Keratinocyte (primary cell): ENCODE data around the gene TRMT61A. TPM values are rescaled to one million over a fixed set of nuclear protein-coding genes. Genes with fewer than 3 reads are reported as not detected.

ENCODE experiments used
- DNase-seq: peaks from one replicate; pipeline ENCODE4 v3.0.0-alpha.2; 2011; ENCODE audit warnings: low read depth, missing footprints, low spot score
- FAIRE-seq: peaks from 2 replicates; lab custom pipeline; 2011; peaks lifted over from hg19 to GRCh38; lab: Jason Lieb, UNC
- H2AFZ ChIP-seq: 2 replicates; pipeline ENCODE4 v1.6.0; 2012; ENCODE audit warnings: low read length, control low read depth, inconsistent platforms; ENCODE audit not compliant: control insufficient read depth
- H3K27ac ChIP-seq: 2 replicates; pipeline ENCODE4 v1.5.1; 2011; ENCODE audit warnings: low read length; ENCODE audit not compliant: control insufficient read depth, insufficient read depth
- H3K27me3 ChIP-seq: 3 replicates; pipeline ENCODE4 v1.6.0; 2011; ENCODE audit warnings: low read length; ENCODE audit not compliant: control insufficient read depth, insufficient read depth; ENCODE audit errors: extremely low read depth
- H3K36me3 ChIP-seq, 2 experiments: 2 replicates in 1 of 2; 3 replicates in 1 of 2; pipeline ENCODE4 v1.5.1; 2011; ENCODE audit warnings: low read length in 2 of 2, mild to moderate bottlenecking in 1 of 2; ENCODE audit not compliant: control insufficient read depth in 2 of 2, insufficient read depth in 2 of 2; ENCODE audit errors: extremely low read depth in 1 of 2
- H3K4me1 ChIP-seq: 3 replicates; pipeline ENCODE4 v1.5.1; 2011; ENCODE audit warnings: low read length; ENCODE audit not compliant: control insufficient read depth, insufficient read depth; ENCODE audit errors: extremely low read depth
- H3K4me2 ChIP-seq: 3 replicates; pipeline ENCODE4 v1.6.0; 2011; ENCODE audit warnings: low read depth, low read length; ENCODE audit not compliant: control insufficient read depth, insufficient read depth; ENCODE audit errors: extremely low read depth
- H3K4me3 ChIP-seq, 3 experiments: fragments of 200-600 bp in 1 of 3; sonication (generic) in 1 of 3; 2 replicates in 2 of 3; 3 replicates in 1 of 3; pipeline ENCODE4 v1.5.1; 2011 to 2016; ENCODE audit warnings: low read length in 3 of 3, mild to moderate bottlenecking in 3 of 3, control low read depth in 2 of 3, inconsistent platforms in 1 of 3, low read depth in 1 of 3, mixed read lengths in 1 of 3, mixed run types in 1 of 3, moderate library complexity in 1 of 3; ENCODE audit not compliant: control insufficient read depth in 2 of 3, insufficient read depth in 2 of 3; ENCODE audit errors: extremely low read depth in 1 of 3
- H3K79me2 ChIP-seq: 2 replicates; pipeline ENCODE4 v1.6.0; 2012; ENCODE audit warnings: low read length; ENCODE audit not compliant: control insufficient read depth, insufficient read depth
- H3K9ac ChIP-seq: 3 replicates; pipeline ENCODE4 v1.6.0; 2011; ENCODE audit warnings: low read length; ENCODE audit not compliant: control insufficient read depth, insufficient read depth; ENCODE audit errors: extremely low read depth
- H3K9me1 ChIP-seq: 3 replicates; pipeline ENCODE4 v1.6.0; 2011; ENCODE audit warnings: low read length; ENCODE audit not compliant: control insufficient read depth, insufficient read depth; ENCODE audit errors: extremely low read depth
- H3K9me3 ChIP-seq: 2 replicates; pipeline ENCODE4 v1.5.1; 2012; ENCODE audit warnings: low read depth, low read length; ENCODE audit not compliant: control insufficient read depth
- H4K20me1 ChIP-seq: 3 replicates; pipeline ENCODE4 v1.6.0; 2011; ENCODE audit warnings: low read length; ENCODE audit not compliant: control insufficient read depth, insufficient read depth; ENCODE audit errors: extremely low read depth
- CTCF ChIP-seq, 3 experiments: IDR thresholded peaks in 1 of 3; conservative IDR thresholded peaks in 1 of 3; optimal IDR thresholded peaks in 1 of 3; 2 replicates in 2 of 3; 3 replicates in 1 of 3; pipeline versions ENCODE3 to v1.5.1; 2011; ENCODE audit warnings: low read length in 3 of 3, mild to moderate bottlenecking in 3 of 3, moderate library complexity in 2 of 3, control low read depth in 1 of 3, inconsistent platforms in 1 of 3; ENCODE audit not compliant: insufficient read depth in 2 of 3; ENCODE audit errors: extremely low read depth in 1 of 3
- EZH2 ChIP-seq: IDR thresholded peaks from one replicate; pipeline ENCODE4 v1.6.1; 2012; ENCODE audit warnings: inconsistent platforms, mild to moderate bottlenecking, low read length, moderate library complexity
- dilution Hi-C: fragments of 300-500 bp; cut with MboI; formaldehyde crosslinking; loops from one replicate; pipeline ENCODE4 v1.7.0; 2020; ENCODE audit warnings: low sequenced_read_pairs; ENCODE audit not compliant: extremely low pct_ligation_motif_present
- polyA plus RNA-seq, 5 experiments: library from polyadenylated mRNA; depleted of rRNA in 3 of 5; stranded (reverse) in 3 of 5; stranded (forward) in 1 of 5; unstranded in 1 of 5; fragments of >200 nt; gene quantifications; 1 replicate in 1 of 5; 2 replicates in 3 of 5; 3 replicates in 1 of 5; pipeline versions ENCODE4 v1.2.1 to v1.2.3, GENCODE V29; 2011 to 2012; ENCODE audit warnings: missing spikeins in 2 of 5, low read depth in 1 of 5, low replicate concordance in 1 of 5

The TRMT61A gene
- polyA plus RNA-seq, 1 donor (not counting 4 experiments of a cell fraction or from before 2014, with no cell fraction given): 4.4 TPM

GRCh38 chr14:103503296-103503695 is 25.7 kb upstream of the TRMT61A start:
- Histone ChIP-seq H3K9me1 (no peaks in the 10 kb centered on the region), H3K27ac (no peak overlapping the region), H3K27me3 (no peaks in the 10 kb centered on the region), H3K36me3 (peaks cover 48 to 66% of the 10 kb centered on the region in 2 experiments), H3K4me1 (peaks cover 5% of the 10 kb centered on the region), H2AFZ (no peak overlapping the region), H4K20me1 (peaks cover 12% of the 10 kb centered on the region), H3K9ac (no peak overlapping the region), H3K4me3 (no peak overlapping the region), H3K4me2 (no peak overlapping the region), H3K9me3 (no peaks in the 10 kb centered on the region), H3K79me2 (peaks cover 16% of the 10 kb centered on the region)
- FAIRE-seq: no peak
- no peak for DNase-seq
- dilution Hi-C loops: no loop called here
- TF ChIP-seq CTCF (optimal IDR thresholded peaks at IDR 0.05 in 1 of 3, IDR thresholded peaks at IDR 0.05 in 1 of 3, conservative IDR thresholded peaks at IDR 0.05 in 1 of 3; ENCODE audit: extremely low read depth in 1 of 3, insufficient read depth in 2 of 3, low read length in 3 of 3) (no peak), EZH2 (no peak)

- no peak overlapping the region for H2AFZ ChIP-seq
- H3K79me2 ChIP-seq: peaks cover 16% of the 10 kb centered on the region
- peaks cover 57 to 67% of the 10 kb centered on the region in 2 experiments for H3K36me3 ChIP-seq
- DNase-seq (no peak), FAIRE-seq (no peak)
- TF ChIP-seq CTCF (optimal IDR thresholded peaks at IDR 0.05 in 1 of 3, IDR thresholded peaks at IDR 0.05 in 1 of 3, conservative IDR thresholded peaks at IDR 0.05 in 1 of 3; ENCODE audit: extremely low read depth in 1 of 3, insufficient read depth in 2 of 3, low read length in 3 of 3): peak in 1 of 3 experiments; percentile 39
- no peak for TF ChIP-seq EZH2
- no peaks in the 10 kb centered on the region for H3K4me1 ChIP-seq
- dilution Hi-C loops: no loop called here
- H3K27me3 ChIP-seq: no peaks in the 10 kb centered on the region
- H4K20me1 ChIP-seq: peaks cover 6% of the 10 kb centered on the region
- no peak overlapping the region for H3K4me3 ChIP-seq
- no peaks in the 10 kb centered on the region for H3K9me3 ChIP-seq
- H3K27ac ChIP-seq: no peak overlapping the region
- H3K9ac ChIP-seq: no peak overlapping the region
- no peaks in the 10 kb centered on the region for H3K9me1 ChIP-seq
- H3K4me2 ChIP-seq: no peak overlapping the region
Measured at GRCh38 chr14:103504991-103505565, 23.9 kb upstream of the TRMT61A start.
